ENCODE results near the gene AMPD3. TPM values are rescaled to one million over a fixed set of nuclear protein-coding genes. Genes with fewer than 3 reads are reported as not detected.

AMPD3 gene
- total RNA-seq, 1 experiment from 2014 or later = 5.9 TPM

DNA sequence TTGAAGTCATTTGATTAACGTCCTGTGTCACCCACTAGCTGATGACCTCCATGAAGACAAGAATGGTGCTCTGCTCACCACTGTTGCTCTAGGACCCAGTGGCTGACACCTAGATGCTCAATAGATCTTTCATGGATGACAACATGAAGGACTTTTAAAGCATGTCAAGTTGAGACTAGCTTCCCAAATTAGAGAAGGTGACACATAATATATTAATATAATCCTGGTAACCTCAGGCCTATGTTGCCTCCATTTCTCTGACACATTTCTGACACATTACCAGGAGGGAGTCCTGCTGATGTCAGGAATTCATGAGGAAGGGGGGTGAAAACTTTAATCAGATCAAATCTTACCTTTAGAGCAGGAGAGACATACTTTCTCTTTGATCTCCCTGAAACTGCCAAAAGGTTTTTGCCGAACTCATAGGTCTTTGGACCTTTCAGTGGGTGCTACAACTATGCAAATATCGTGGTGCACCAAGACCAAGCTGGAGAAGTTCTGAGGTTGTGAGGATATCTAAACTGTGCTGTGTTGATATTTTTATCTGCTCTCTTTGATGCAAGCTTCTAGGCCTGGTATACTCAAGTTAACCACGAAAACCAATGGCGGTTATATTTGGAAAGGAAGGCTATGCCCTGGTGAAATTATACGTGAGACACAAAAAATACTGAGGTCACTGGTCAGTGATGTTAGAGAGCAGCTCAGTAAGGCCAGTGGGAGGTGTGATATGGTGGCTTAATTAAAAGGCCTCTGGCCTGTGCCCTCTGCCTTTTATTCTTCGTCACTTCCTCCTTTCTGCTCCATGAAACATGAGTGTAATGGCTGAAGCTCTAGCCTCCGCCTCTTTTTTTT, 13.2 kb upstream of the AMPD3 start:
- Histone ChIP-seq H3K9ac (ENCODE audit: extremely low read depth, insufficient read length, low read length) (no peak overlapping the region), H3K23me2 (ENCODE audit: insufficient read length, low read depth, low read length, poor library complexity, severe bottlenecking) (no peaks in the 10 kb centered on the region), H2AFZ (ENCODE audit: low read length) (no peak overlapping the region), H2BK12ac (ENCODE audit: insufficient read length, low read depth, low read length) (no peak overlapping the region), H2AK5ac (ENCODE audit: insufficient read length, low read length) (no peak overlapping the region), H3K56ac (ENCODE audit: insufficient read length, low read depth, low read length) (no peak overlapping the region), H2BK20ac (ENCODE audit: low read depth, low read length, poor library complexity, severe bottlenecking) (no peak overlapping the region), H3T11ph (ENCODE audit: low read length) (no peak overlapping the region), H3K79me2 (ENCODE audit: insufficient read depth, low read length) (no peaks in the 10 kb centered on the region), H2BK5ac (ENCODE audit: insufficient read length, low read length) (no peak overlapping the region), H4K5ac (ENCODE audit: insufficient read length, low read depth, low read length) (no peak overlapping the region), H3K9me3 (ENCODE audit: control insufficient read depth, low read depth, low read length) (no peaks in the 10 kb centered on the region), H4K8ac (replicated peaks; ENCODE audit: insufficient read length, low read depth, low read length) (no peak overlapping the region), H3K27ac (ENCODE audit: insufficient read length, low read depth, low read length) (no peak overlapping the region), H2BK15ac (ENCODE audit: low read depth, low read length) (no peak overlapping the region), H3K4me1 (ENCODE audit: insufficient read depth, low read length) (no peaks in the 10 kb centered on the region; the same call in 1 of the 2 replicates), H3K4me2 (ENCODE audit: insufficient read depth, insufficient read length, low read length) (no peak overlapping the region), H4K91ac (ENCODE audit: insufficient read length, low read depth, low read length) (no peak overlapping the region), H3K27me3 (ENCODE audit: insufficient read depth, low read length) (no peaks in the 10 kb centered on the region), H3K23ac (ENCODE audit: insufficient read length, low read depth, low read length) (no peak overlapping the region), H3K14ac (ENCODE audit: insufficient read depth, low read length) (no peak overlapping the region), H2BK120ac (ENCODE audit: low read depth, low read length, poor library complexity, severe bottlenecking) (no peak overlapping the region), H3K79me1 (ENCODE audit: insufficient read depth, low read depth, low read length, poor library complexity, severe bottlenecking) (no peaks in the 10 kb centered on the region), H3K4ac (ENCODE audit: low read depth, low read length) (no peak overlapping the region), H4K20me1 (ENCODE audit: control insufficient read depth, insufficient read depth, insufficient read length) (no peaks in the 10 kb centered on the region), H3K18ac (ENCODE audit: insufficient read length, low read depth, low read length) (no peak overlapping the region)
- H3K36me3 Mint-ChIP-seq (ENCODE audit: insufficient read depth in 1 of 3, low read depth in 3 of 3) = no peaks in the 10 kb centered on the region
- H3K27ac Mint-ChIP-seq = no peak overlapping the region
- no peak overlapping the region for H3K4me3 Mint-ChIP-seq
- H3K4me1 Mint-ChIP-seq = peaks cover 0 to 6% of the 10 kb centered on the region in 2 experiments; a peak in 1 of 4 replicates
- TF ChIP-seq, protein P1, sequence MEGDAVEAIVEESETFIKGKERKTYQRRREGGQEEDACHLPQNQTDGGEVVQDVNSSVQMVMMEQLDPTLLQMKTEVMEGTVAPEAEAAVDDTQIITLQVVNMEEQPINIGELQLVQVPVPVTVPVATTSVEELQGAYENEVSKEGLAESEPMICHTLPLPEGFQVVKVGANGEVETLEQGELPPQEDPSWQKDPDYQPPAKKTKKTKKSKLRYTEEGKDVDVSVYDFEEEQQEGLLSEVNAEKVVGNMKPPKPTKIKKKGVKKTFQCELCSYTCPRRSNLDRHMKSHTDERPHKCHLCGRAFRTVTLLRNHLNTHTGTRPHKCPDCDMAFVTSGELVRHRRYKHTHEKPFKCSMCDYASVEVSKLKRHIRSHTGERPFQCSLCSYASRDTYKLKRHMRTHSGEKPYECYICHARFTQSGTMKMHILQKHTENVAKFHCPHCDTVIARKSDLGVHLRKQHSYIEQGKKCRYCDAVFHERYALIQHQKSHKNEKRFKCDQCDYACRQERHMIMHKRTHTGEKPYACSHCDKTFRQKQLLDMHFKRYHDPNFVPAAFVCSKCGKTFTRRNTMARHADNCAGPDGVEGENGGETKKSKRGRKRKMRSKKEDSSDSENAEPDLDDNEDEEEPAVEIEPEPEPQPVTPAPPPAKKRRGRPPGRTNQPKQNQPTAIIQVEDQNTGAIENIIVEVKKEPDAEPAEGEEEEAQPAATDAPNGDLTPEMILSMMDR (conservative IDR thresholded peaks at IDR 0.05) = no peak
- DNase-seq = no peak
- no peaks in the 10 kb centered on the region for H3K9me3 Mint-ChIP-seq
- peaks cover 3% of the 10 kb centered on the region; the same call in 1 of the 2 replicates for H3K27me3 Mint-ChIP-seq (ENCODE audit: low read depth)
- WGBS (ENCODE audit: extremely low coverage, insufficient read length, low lambda C conversion rate) = no CpG with 5 or more reads among the region's 8 CpGs
